Naive thymus-derived CD4-positive, alpha-beta T cell (primary cell): ENCODE results near the gene ROR2. TPM values are rescaled to one million over a fixed set of nuclear protein-coding genes. Genes with fewer than 3 reads are reported as not detected.

Experiments
- ATAC-seq: fragments of 150-1000 bp; cut with Tn5 transposase; 2 replicates; pipeline ENCODE4 v1.10.0; 2021; ENCODE audit warnings: mild to moderate bottlenecking, moderate library complexity
- CTCF ChIA-PET: fragments of 350-600 bp; sonication (Branson Sonifier 250); formaldehyde crosslinking; loops from one replicate; lab custom pipeline; 2021; ENCODE audit warnings: antibody characterized with exemption; lab: Charles Lee
- POLR2A ChIA-PET: fragments of 350-600 bp; sonication (Branson Sonifier 250); formaldehyde crosslinking; loops from one replicate; lab custom pipeline; 2021; ENCODE audit warnings: antibody characterized with exemption, inconsistent platforms; lab: Charles Lee
- DNase-seq, 9 donors: peaks; one replicate each; pipeline versions ENCODE4 v3.0.0 to v3.0.0-alpha.2; 2020 to 2022; ENCODE audit warnings: mixed read lengths in 1 of 9
- H3K27ac ChIP-seq: one replicate; pipeline ENCODE4 v1.7.0; 2013; ENCODE audit warnings: mild to moderate bottlenecking, low read depth, low read length, moderate library complexity
- H3K27me3 ChIP-seq, 2 donors: one replicate each; pipeline ENCODE4 v1.7.0; 2013; ENCODE audit warnings: low read length in 2 of 2, mild to moderate bottlenecking in 2 of 2, moderate library complexity in 2 of 2; ENCODE audit not compliant: control insufficient read depth in 2 of 2, insufficient read depth in 2 of 2
- H3K36me3 ChIP-seq, 3 experiments: 1 replicate in 2 of 3; 2 replicates in 1 of 3; pipeline ENCODE4 v1.7.0; 2013; ENCODE audit warnings: low read length in 3 of 3, mild to moderate bottlenecking in 3 of 3, moderate library complexity in 1 of 3; ENCODE audit not compliant: insufficient read depth in 3 of 3, control insufficient read depth in 2 of 3
- H3K4me1 ChIP-seq, 2 donors: one replicate each; pipeline ENCODE4 v1.7.0; 2013; ENCODE audit warnings: low read length in 2 of 2, mild to moderate bottlenecking in 2 of 2, moderate library complexity in 1 of 2; ENCODE audit not compliant: control insufficient read depth in 2 of 2, insufficient read depth in 2 of 2
- H3K4me3 ChIP-seq: 2 replicates; pipeline ENCODE4 v1.7.0; 2013; ENCODE audit warnings: mild to moderate bottlenecking, low read length
- H3K9me3 ChIP-seq, 3 experiments: 1 replicate in 2 of 3; 2 replicates in 1 of 3; pipeline ENCODE4 v1.7.0; 2013; ENCODE audit warnings: low read length in 3 of 3; ENCODE audit not compliant: control insufficient read depth in 2 of 3
- H3K27ac Mint-ChIP-seq, 9 donors: one replicate each; pipeline ENCODE4 v1.8.0; 2020 to 2022; ENCODE audit warnings: mixed read lengths in 9 of 9, mild to moderate bottlenecking in 8 of 9, moderate library complexity in 5 of 9, inconsistent platforms in 2 of 9
- H3K27me3 Mint-ChIP-seq, 5 donors: one replicate each; pipeline ENCODE4 v1.8.0; 2021 to 2022; ENCODE audit warnings: mixed read lengths in 5 of 5, mild to moderate bottlenecking in 1 of 5
- H3K36me3 Mint-ChIP-seq, 5 donors: one replicate each; pipeline ENCODE4 v1.8.0; 2020 to 2022; ENCODE audit warnings: mixed read lengths in 5 of 5, mild to moderate bottlenecking in 3 of 5, inconsistent platforms in 1 of 5
- H3K4me1 Mint-ChIP-seq, 7 donors: one replicate each; pipeline ENCODE4 v1.8.0; 2020 to 2022; ENCODE audit warnings: mixed read lengths in 7 of 7, mild to moderate bottlenecking in 3 of 7, inconsistent platforms in 1 of 7
- H3K4me3 Mint-ChIP-seq, 10 donors: one replicate each; pipeline ENCODE4 v1.8.0; 2020 to 2022; ENCODE audit warnings: mild to moderate bottlenecking in 10 of 10, mixed read lengths in 10 of 10, moderate library complexity in 6 of 10, inconsistent platforms in 2 of 10
- H3K9me3 Mint-ChIP-seq, 11 donors: one replicate each; pipeline ENCODE4 v1.8.0; 2020 to 2022; ENCODE audit warnings: mixed read lengths in 11 of 11, mild to moderate bottlenecking in 4 of 11, inconsistent platforms in 1 of 11, moderate library complexity in 1 of 11
- intact Hi-C, 2 donors: fragments of 100-400 bp; cut with micrococcal nuclease; formaldehyde crosslinking; loops; one replicate each; pipeline ENCODE4 v1.15.1; 2023
- polyA plus RNA-seq, 2 donors: library from polyadenylated mRNA; unstranded; fragments of 300-500 nt; fragmentation: Illumina TruSeq; gene quantifications; one replicate each; pipeline ENCODE4 v1.2.3, GENCODE V29; 2021
- total RNA-seq, 6 experiments: library from RNA in 5 of 6; stranded (reverse) in 5 of 6; gene quantifications; 1 replicate in 5 of 6; 2 replicates in 1 of 6; pipeline ENCODE4 v1.2.3 and lab custom pipeline; 2021 to 2026

The ROR2 gene
- total and polyA plus RNA-seq, 7 experiments from 2014 or later: 0.48 to 2.1 TPM; not detected in 5

DNA sequence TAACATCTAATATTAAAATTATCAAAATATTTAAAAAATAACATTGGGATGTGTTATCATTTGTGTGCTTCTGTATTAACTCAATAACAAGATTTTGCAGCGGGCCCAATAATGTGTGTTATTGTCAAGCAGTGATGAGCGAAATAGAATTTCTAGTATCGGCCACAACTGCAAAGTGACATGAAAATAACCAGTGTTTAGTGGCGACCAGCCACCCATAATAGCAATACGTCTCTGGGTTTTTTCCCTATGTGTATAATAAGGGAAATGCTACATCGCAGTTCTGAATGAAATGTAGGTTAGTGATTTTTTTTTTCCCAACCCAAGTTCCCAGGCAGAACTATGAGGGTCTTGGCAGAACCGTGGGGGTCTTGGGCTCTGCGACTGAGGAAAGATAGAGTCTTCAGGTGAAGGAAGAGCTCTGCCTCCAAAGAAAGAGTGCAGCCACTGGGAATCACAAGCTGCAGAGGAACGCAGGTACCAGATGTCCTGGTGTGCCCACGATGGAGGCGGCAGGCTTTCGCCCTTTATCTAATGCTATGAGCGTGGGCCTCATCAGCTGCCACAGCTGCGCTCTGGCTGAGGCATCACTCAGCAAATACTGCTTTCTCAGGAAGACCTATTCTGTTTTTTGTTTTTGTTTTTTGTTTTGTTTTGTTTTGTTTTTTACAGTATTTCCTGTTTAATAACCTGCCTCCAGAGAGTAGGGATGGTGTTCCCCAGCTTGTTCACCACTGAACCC is 235.0 kb downstream of the ROR2 start:
- Histone ChIP-seq H3K4me3 (no peak overlapping the region), H3K36me3 (no peaks in the 10 kb centered on the region), H3K9me3 (peaks cover 0 to 5% (median 0%) of the 10 kb centered on the region in 3 experiments), H3K27me3 (no peaks in the 10 kb centered on the region), H3K4me1 (peaks cover 5 to 6% of the 10 kb centered on the region in 2 donors), H3K27ac (no peak overlapping the region)
- Mint-ChIP-seq H3K4me1 (peaks cover 0 to 6% (median 3%) of the 10 kb centered on the region in 7 donors), H3K36me3 (peaks cover 0 to 7% (median 4%) of the 10 kb centered on the region in 5 donors), H3K27ac (no peak overlapping the region), H3K4me3 (peak overlapping the region in 2 of 10 donors; percentile 3 to 47), H3K27me3 (peaks cover 44 to 56% (median 50%) of the 10 kb centered on the region in 5 donors), H3K9me3 (peaks cover 0 to 22% (median 5%) of the 10 kb centered on the region in 11 donors)
- ChIA-PET POLR2A (no interaction called here), CTCF (no interaction called here)
- intact Hi-C loops: loop anchor here in 1 of 2 donors (5.0 to 10.0 kb wide), 2 partner anchors 353 to 680 kb away; partner anchors contain the start of gene AUH
- ATAC-seq (no peak), DNase-seq (no peak)

DNA sequence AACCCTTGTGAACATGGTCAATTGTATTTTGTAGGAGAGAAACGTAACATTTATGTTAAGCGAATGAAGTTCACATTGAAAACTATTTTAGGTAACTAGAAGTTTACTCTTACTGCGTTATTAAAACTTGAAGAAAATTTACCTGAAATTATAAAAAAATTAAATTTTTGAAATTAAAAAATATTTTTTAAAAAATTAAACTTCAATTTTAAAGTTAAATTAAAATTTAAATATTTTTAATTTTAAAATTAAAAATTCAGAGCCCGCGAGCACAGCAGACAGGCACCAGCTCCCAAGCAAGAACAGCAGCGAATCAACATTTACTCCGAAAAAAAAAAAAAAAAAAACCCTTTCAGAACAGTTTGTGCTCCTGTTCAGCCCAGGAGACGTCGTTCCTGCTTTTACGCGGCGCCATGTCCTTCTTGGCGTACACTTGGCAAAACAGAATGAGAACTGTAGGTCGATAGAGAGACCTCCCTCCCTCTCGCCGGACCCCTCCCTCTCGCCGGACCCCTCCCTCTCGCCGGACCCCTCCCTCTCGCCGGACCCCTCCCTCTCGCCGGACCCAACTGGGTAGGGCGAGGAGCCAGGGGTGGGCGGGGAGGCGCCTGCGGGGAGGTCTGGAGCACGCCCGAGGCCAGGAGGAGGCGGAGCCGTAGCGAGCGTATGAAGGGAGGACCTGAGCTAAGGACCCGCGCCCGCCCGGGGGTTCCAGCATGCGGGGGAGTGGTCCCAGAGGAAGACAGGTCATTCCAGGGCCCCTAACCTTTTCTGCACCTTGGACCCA is 235.8 kb downstream of the ROR2 start:
- DNase-seq: no peak
- no peak for ATAC-seq
- no peaks in the 10 kb centered on the region for H3K27me3 ChIP-seq

DNA sequence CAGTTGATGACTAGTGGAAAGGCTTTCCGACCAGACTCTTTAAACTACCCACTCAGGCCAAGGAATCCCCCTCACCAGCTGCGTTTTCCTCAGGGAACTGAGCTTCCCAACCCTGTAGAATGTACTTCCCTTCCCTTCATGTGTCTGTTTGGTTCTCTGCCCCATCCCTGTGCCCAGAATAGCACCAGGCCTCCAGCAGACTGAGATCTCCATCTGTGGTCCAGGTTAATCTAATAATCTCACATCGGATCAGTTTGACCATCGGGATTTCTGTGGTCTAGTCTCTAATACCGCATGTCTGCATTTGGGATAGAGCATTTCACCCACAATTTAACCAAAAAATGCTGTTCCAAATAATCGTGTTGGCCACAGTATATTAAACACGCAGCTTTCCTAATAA is 237.2 kb downstream of the ROR2 start:
- H3K27ac ChIP-seq: no peak overlapping the region
- peaks cover 27 to 42% (median 33%) of the 10 kb centered on the region in 5 donors for H3K27me3 Mint-ChIP-seq
- intact Hi-C loops: loop anchor here in 1 of 2 donors (2.0 to 10.0 kb wide), 3 partner anchors 351 to 678 kb away; partner anchors contain the start of gene AUH
- ChIA-PET POLR2A (no interaction called here), CTCF (no interaction called here)
- no peak for DNase-seq
- H3K9me3 ChIP-seq: peaks cover 0 to 5% (median 0%) of the 10 kb centered on the region in 3 experiments
- peak overlapping the region in 2 of 10 donors; percentile 15 to 30 for H3K4me3 Mint-ChIP-seq
- peak overlapping the region in 1 of 9 donors; percentile 10 for H3K27ac Mint-ChIP-seq
- peaks cover 5 to 6% of the 10 kb centered on the region in 2 donors for H3K4me1 ChIP-seq
- no peak overlapping the region for H3K4me3 ChIP-seq
- ATAC-seq: no peak
- peaks cover 0 to 7% (median 4%) of the 10 kb centered on the region in 5 donors for H3K36me3 Mint-ChIP-seq
- H3K4me1 Mint-ChIP-seq: peaks cover 0 to 6% (median 3%) of the 10 kb centered on the region in 7 donors
- peaks cover 0 to 22% (median 5%) of the 10 kb centered on the region in 11 donors for H3K9me3 Mint-ChIP-seq
- H3K27me3 ChIP-seq: no peaks in the 10 kb centered on the region
- H3K36me3 ChIP-seq: no peaks in the 10 kb centered on the region

More for the DNA sequence above, 235.8 kb downstream of the ROR2 start:
- peak overlapping the region in 5 of 10 donors; percentile 14 to 60 (median 26) for H3K4me3 Mint-ChIP-seq
- peaks cover 0 to 22% (median 5%) of the 10 kb centered on the region in 11 donors for H3K9me3 Mint-ChIP-seq
- H3K27ac ChIP-seq: no peak overlapping the region
- H3K27me3 Mint-ChIP-seq: peaks cover 38 to 49% (median 42%) of the 10 kb centered on the region in 5 donors
- intact Hi-C loops: loop anchor here in 1 of 2 donors (5.0 to 10.0 kb wide), 2 partner anchors 352 to 679 kb away; partner anchors contain the start of gene AUH
- H3K4me3 ChIP-seq: no peak overlapping the region
- CTCF ChIA-PET: no interaction called here
- POLR2A ChIA-PET: no interaction called here
- peaks cover 0 to 6% (median 3%) of the 10 kb centered on the region in 7 donors for H3K4me1 Mint-ChIP-seq
- H3K36me3 Mint-ChIP-seq: peaks cover 0 to 7% (median 4%) of the 10 kb centered on the region in 5 donors
- no peaks in the 10 kb centered on the region for H3K36me3 ChIP-seq
- H3K4me1 ChIP-seq: peaks cover 5 to 6% of the 10 kb centered on the region in 2 donors
- H3K9me3 ChIP-seq: peaks cover 0 to 5% (median 0%) of the 10 kb centered on the region in 3 experiments
- no peak overlapping the region for H3K27ac Mint-ChIP-seq

- CTCF ChIA-PET: no interaction called here
- DNase-seq: peak in 7 of 9 donors; percentile 6 to 64 (median 34)
- H3K4me1 Mint-ChIP-seq: peaks cover 0 to 6% (median 3%) of the 10 kb centered on the region in 7 donors
- Histone ChIP-seq H3K27ac (no peak overlapping the region), H3K4me1 (peaks cover 5 to 6% of the 10 kb centered on the region in 2 donors), H3K27me3 (no peaks in the 10 kb centered on the region), H3K9me3 (peaks cover 0 to 5% (median 0%) of the 10 kb centered on the region in 3 experiments), H3K36me3 (no peaks in the 10 kb centered on the region), H3K4me3 (peak overlapping the region; percentile 2)
- peak; percentile 90 for ATAC-seq
- peaks cover 0 to 19% (median 5%) of the 10 kb centered on the region in 11 donors for H3K9me3 Mint-ChIP-seq
- POLR2A ChIA-PET: no interaction called here
- H3K36me3 Mint-ChIP-seq: peaks cover 0 to 7% (median 4%) of the 10 kb centered on the region in 5 donors
- intact Hi-C loops: loop anchor here in 1 of 2 donors (2.0 to 10.0 kb wide), 3 partner anchors 350 to 677 kb away; partner anchors contain the start of gene AUH
- no peak overlapping the region for H3K27ac Mint-ChIP-seq
- H3K27me3 Mint-ChIP-seq: peaks cover 19 to 34% (median 26%) of the 10 kb centered on the region in 5 donors
- peak overlapping the region in 1 of 10 donors; percentile 15 for H3K4me3 Mint-ChIP-seq
Measured at GRCh38 chr9:91711755-91712601, 238.1 kb downstream of the ROR2 start.

DNA sequence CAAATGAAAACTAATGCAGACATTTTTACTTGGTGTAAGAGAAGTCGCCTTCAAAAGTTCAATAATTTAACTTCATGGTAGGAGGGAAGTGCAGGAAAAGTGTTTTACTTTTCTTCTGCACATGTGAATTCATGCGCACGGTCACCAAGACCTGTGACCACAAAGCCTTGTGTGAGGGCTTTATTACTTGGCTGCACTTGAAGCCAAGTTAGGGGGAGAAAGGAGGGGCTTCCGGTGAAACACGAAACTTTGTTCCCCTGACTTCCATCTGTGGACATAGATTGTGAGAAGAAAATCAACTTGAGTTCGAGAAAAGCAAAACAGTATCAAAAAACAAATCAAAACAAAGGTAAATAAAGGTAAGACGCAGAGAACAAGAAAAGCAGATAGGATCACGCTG is 239.9 kb downstream of the ROR2 start:
- H3K27ac Mint-ChIP-seq: no peak overlapping the region
- peaks cover 5 to 6% of the 10 kb centered on the region in 2 donors for H3K4me1 ChIP-seq
- no peak overlapping the region for H3K4me3 Mint-ChIP-seq
- intact Hi-C loops: loop anchor here in 1 of 2 donors (5.0 to 10.0 kb wide), 2 partner anchors 348 to 675 kb away; partner anchors contain the start of gene AUH
- peaks cover 0 to 18% (median 0%) of the 10 kb centered on the region in 3 experiments for H3K9me3 ChIP-seq
- ATAC-seq: no peak
- no peak overlapping the region for H3K27ac ChIP-seq
- no peaks in the 10 kb centered on the region for H3K36me3 ChIP-seq
- ChIA-PET CTCF (no interaction called here), POLR2A (no interaction called here)
- H3K36me3 Mint-ChIP-seq: peaks cover 0 to 6% (median 4%) of the 10 kb centered on the region in 5 donors
- H3K4me3 ChIP-seq: no peak overlapping the region
- no peak for DNase-seq
- H3K27me3 ChIP-seq: no peaks in the 10 kb centered on the region
- H3K4me1 Mint-ChIP-seq: peaks cover 0 to 6% (median 3%) of the 10 kb centered on the region in 7 donors
- H3K27me3 Mint-ChIP-seq: peaks cover 3 to 22% (median 16%) of the 10 kb centered on the region in 5 donors
- H3K9me3 Mint-ChIP-seq: peaks cover 4 to 17% (median 7%) of the 10 kb centered on the region in 11 donors
